DND-41 (cell line): ENCODE results near the gene ATG5.
"Not testable (repeated sequence)": the region's sequence is repeated elsewhere in the genome, so short reads cannot be mapped to it uniquely, and the experiment has no call there.

ENCODE experiments used
- ATAC-seq: fragments of 200-7000 bp; cut with Tn5 transposase; 3 replicates; pipeline ENCODE4 v1.9.1; 2021; ENCODE audit warnings: low read depth; ENCODE audit not compliant: insufficient read depth
- DNase-seq: peaks from one replicate; pipeline ENCODE4 v3.0.0-alpha.2; 2020
- H2AFZ ChIP-seq: 2 replicates; pipeline ENCODE4 v1.6.0; 2012; ENCODE audit warnings: low read depth, low read length
- H3K27ac ChIP-seq: 2 replicates; pipeline ENCODE4 v1.5.1; 2012; ENCODE audit warnings: low read length, inconsistent platforms
- H3K27me3 ChIP-seq: fragments of 200-600 bp; sonication (generic); 2 replicates; pipeline ENCODE4 v1.6.0; 2012; ENCODE audit warnings: low read length, mild to moderate bottlenecking, inconsistent platforms; ENCODE audit not compliant: insufficient read depth, poor library complexity
- H3K36me3 ChIP-seq: 2 replicates; pipeline ENCODE4 v1.5.1; 2012; ENCODE audit warnings: low read length, inconsistent platforms; ENCODE audit not compliant: insufficient read depth
- H3K4me1 ChIP-seq: 2 replicates; pipeline ENCODE4 v1.5.1; 2012; ENCODE audit warnings: mild to moderate bottlenecking, low read length; ENCODE audit not compliant: insufficient read depth
- H3K4me2 ChIP-seq: 2 replicates; pipeline ENCODE4 v1.6.0; 2012; ENCODE audit warnings: mild to moderate bottlenecking, moderate library complexity, low read length, inconsistent platforms; ENCODE audit not compliant: insufficient read depth
- H3K4me3 ChIP-seq, 2 experiments: fragments of 200-600 bp in 1 of 2; shearing (Covaris generic) in 1 of 2; 2 replicates each; pipeline ENCODE4 v1.5.1; 2012 to 2016; ENCODE audit warnings: inconsistent platforms in 2 of 2, low read length in 2 of 2, mild to moderate bottlenecking in 2 of 2, low read depth in 1 of 2, moderate library complexity in 1 of 2
- H3K79me2 ChIP-seq: 2 replicates; pipeline ENCODE4 v1.6.0; 2012; ENCODE audit warnings: low read length, inconsistent platforms; ENCODE audit not compliant: insufficient read depth
- H3K9ac ChIP-seq: 2 replicates; pipeline ENCODE4 v1.6.0; 2012; ENCODE audit warnings: low read depth, mild to moderate bottlenecking, inconsistent platforms, low read length, moderate library complexity
- H3K9me3 ChIP-seq: 2 replicates; pipeline ENCODE4 v1.5.1; 2012; ENCODE audit warnings: low read length, moderate library complexity, mild to moderate bottlenecking, inconsistent platforms; ENCODE audit not compliant: insufficient read depth, severe bottlenecking
- H4K20me1 ChIP-seq: 2 replicates; pipeline ENCODE4 v1.6.0; 2012; ENCODE audit warnings: low read length; ENCODE audit not compliant: insufficient read depth
- CTCF ChIP-seq: IDR thresholded peaks from 2 replicates; pipeline ENCODE4 v1.5.1; 2012; ENCODE audit warnings: borderline replicate concordance, low read length, moderate library complexity, mild to moderate bottlenecking; ENCODE audit not compliant: poor library complexity, severe bottlenecking; ENCODE audit errors: extremely low read depth
- EZH2 ChIP-seq: IDR thresholded peaks from 3 replicates; pipeline ENCODE4 v1.6.1; 2012; ENCODE audit warnings: borderline replicate concordance, low read depth, mild to moderate bottlenecking, moderate library complexity, low read length, inconsistent platforms; ENCODE audit not compliant: severe bottlenecking

Gene ATG5

GRCh38 chr6:106259748-106260147 lies 65.8 kb downstream of the ATG5 start:
- H4K20me1 ChIP-seq, H3K9me3 ChIP-seq, H3K9ac ChIP-seq, H3K4me3 ChIP-seq, H2AFZ ChIP-seq, DNase-seq, H3K4me1 ChIP-seq, H3K27ac ChIP-seq, H3K4me2 ChIP-seq, H3K27me3 ChIP-seq, ATAC-seq: not testable (repeated sequence)
- H3K79me2 ChIP-seq = peaks cover 29% of the 10 kb centered on the region
- peaks cover 10% of the 10 kb centered on the region for H3K36me3 ChIP-seq

GRCh38 chr6:106258726-106259125 lies 66.8 kb downstream of the ATG5 start:
- no peak for ATAC-seq
- Histone ChIP-seq H3K27me3 (no peaks in the 10 kb centered on the region), H3K27ac (no peak overlapping the region), H2AFZ (no peak overlapping the region), H3K4me1 (no peaks in the 10 kb centered on the region), H3K9ac (no peak overlapping the region), H3K79me2 (peaks cover 32% of the 10 kb centered on the region), H3K4me2 (no peak overlapping the region), H4K20me1 (peaks cover 5% of the 10 kb centered on the region; the same call in 1 of the 2 replicates), H3K9me3 (no peaks in the 10 kb centered on the region), H3K4me3 (no peak overlapping the region), H3K36me3 (peaks cover 10% of the 10 kb centered on the region)
- no peak for TF ChIP-seq CTCF
- TF ChIP-seq EZH2 = no peak
- no peak for DNase-seq

- H3K4me3 ChIP-seq = no peak overlapping the region
- no peaks in the 10 kb centered on the region for H3K4me1 ChIP-seq
- H3K9me3 ChIP-seq = no peaks in the 10 kb centered on the region
- no peak overlapping the region for H3K9ac ChIP-seq
- H3K79me2 ChIP-seq = peaks cover 24% of the 10 kb centered on the region; the same call in 1 of the 2 replicates
- DNase-seq = no peak
- peaks cover 5% of the 10 kb centered on the region; the same call in 1 of the 2 replicates for H4K20me1 ChIP-seq
- no peak overlapping the region for H3K27ac ChIP-seq
- no peaks in the 10 kb centered on the region for H3K36me3 ChIP-seq
- ATAC-seq = no peak
- H3K4me2 ChIP-seq = no peak overlapping the region
- no peak overlapping the region for H2AFZ ChIP-seq
- H3K27me3 ChIP-seq = no peaks in the 10 kb centered on the region
- no peak for TF ChIP-seq EZH2
- TF ChIP-seq CTCF = no peak
Observed at GRCh38 chr6:106257195-106257594, 68.4 kb downstream of the ATG5 start.

GRCh38 chr6:106256201-106256968 lies 69.2 kb downstream of the ATG5 start:
- peaks cover 5% of the 10 kb centered on the region; the same call in 1 of the 2 replicates for H4K20me1 ChIP-seq
- H3K4me3 ChIP-seq = no peak overlapping the region
- no peak overlapping the region for H3K27ac ChIP-seq
- H3K36me3 ChIP-seq = no peaks in the 10 kb centered on the region
- no peaks in the 10 kb centered on the region for H3K4me1 ChIP-seq
- H3K27me3 ChIP-seq = no peaks in the 10 kb centered on the region
- TF ChIP-seq EZH2 (no peak), CTCF (no peak)
- H3K9ac ChIP-seq = no peak overlapping the region
- no peak for ATAC-seq
- no peaks in the 10 kb centered on the region for H3K9me3 ChIP-seq
- H3K79me2 ChIP-seq = peaks cover 22% of the 10 kb centered on the region; the same call in 1 of the 2 replicates
- no peak overlapping the region for H3K4me2 ChIP-seq
- DNase-seq = no peak
- H2AFZ ChIP-seq = no peak overlapping the region
